Vagina (tissue), 2 donors: ENCODE measurements around the gene PLEKHH1.

Source experiments
- CTCF ChIP-seq, 3 experiments: fragments of 450-650 bp in 2 of 3; fragments of 200-600 bp in 1 of 3; sonication (generic) in 1 of 3; IDR thresholded peaks; one replicate each; pipeline ENCODE4 v1.5.1; 2017 to 2019; ENCODE audit warnings: antibody characterized with exemption in 3 of 3, mild to moderate bottlenecking in 2 of 3, moderate library complexity in 2 of 3
- POLR2A ChIP-seq, 2 donors: fragments of 450-650 bp; IDR thresholded peaks; one replicate each; pipeline ENCODE4 v1.6.1; 2017; ENCODE audit warnings: antibody characterized with exemption in 2 of 2, mild to moderate bottlenecking in 2 of 2, moderate library complexity in 2 of 2
- POLR2AphosphoS5 ChIP-seq, 2 donors: sonication (generic); formaldehyde crosslinking; IDR thresholded peaks; one replicate each; pipeline ENCODE4 v1.9.0; 2017; ENCODE audit warnings: antibody characterized with exemption in 2 of 2, mild to moderate bottlenecking in 2 of 2, low read depth in 1 of 2; ENCODE audit not compliant: insufficient read depth in 1 of 2

GRCh38 chr14:67553547-67553946 lies 20.5 kb downstream of the PLEKHH1 start:
- TF ChIP-seq CTCF (IDR thresholded peaks at IDR 0.05) (no peak), POLR2AphosphoS5 (IDR thresholded peaks at IDR 0.05; ENCODE audit: insufficient read depth in 1 of 2, low read depth in 1 of 2) (no peak), POLR2A (IDR thresholded peaks at IDR 0.05) (no peak)
